NCI-H2081 (cell line): ENCODE results near the gene FRZB.

Source experiments
- DNase-seq, 2 experiments: peaks; one replicate each; lab custom pipeline; 2025; lab: John Stamatoyannopoulos, UW

FRZB gene

DNA sequence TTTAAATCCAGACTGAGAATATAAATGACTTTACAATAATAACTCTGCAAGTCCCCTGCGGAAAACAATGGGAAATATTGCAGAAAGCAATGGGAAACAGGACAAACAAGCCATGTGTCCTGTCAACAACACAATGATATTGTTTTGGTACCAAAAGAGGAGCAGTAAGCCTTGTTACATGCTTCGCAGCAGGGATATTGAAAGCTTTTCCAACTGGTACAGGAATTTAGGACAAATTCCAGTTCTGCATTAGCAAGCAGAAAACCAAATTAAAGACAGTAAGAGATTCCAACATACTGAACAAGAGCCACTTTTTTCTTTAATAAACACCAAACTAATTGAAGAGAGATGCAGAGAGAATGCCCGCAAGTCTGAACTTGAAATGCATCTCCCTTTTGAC, 30.0 kb downstream of the FRZB start:
- no peak for DNase-seq

DNA sequence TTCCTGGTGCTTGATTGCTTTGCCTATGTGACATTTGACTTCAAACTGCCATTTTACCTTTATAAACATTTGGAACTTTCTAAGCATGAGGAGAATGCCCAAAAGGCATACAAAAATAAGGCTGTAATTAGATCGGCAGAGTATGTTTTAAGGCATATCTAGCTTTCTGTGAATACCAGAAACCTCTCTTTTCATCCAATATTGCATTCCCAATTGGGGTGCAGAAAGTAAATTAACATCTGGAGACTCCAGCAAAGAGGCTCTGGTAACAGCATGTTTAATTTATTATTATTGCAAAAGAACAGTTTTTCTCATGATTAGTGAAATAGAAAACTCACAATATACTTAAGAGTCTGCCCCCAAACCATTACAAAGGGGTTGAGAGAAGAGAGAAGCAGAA, 32.1 kb downstream of the FRZB start:
- DNase-seq = no peak

DNA sequence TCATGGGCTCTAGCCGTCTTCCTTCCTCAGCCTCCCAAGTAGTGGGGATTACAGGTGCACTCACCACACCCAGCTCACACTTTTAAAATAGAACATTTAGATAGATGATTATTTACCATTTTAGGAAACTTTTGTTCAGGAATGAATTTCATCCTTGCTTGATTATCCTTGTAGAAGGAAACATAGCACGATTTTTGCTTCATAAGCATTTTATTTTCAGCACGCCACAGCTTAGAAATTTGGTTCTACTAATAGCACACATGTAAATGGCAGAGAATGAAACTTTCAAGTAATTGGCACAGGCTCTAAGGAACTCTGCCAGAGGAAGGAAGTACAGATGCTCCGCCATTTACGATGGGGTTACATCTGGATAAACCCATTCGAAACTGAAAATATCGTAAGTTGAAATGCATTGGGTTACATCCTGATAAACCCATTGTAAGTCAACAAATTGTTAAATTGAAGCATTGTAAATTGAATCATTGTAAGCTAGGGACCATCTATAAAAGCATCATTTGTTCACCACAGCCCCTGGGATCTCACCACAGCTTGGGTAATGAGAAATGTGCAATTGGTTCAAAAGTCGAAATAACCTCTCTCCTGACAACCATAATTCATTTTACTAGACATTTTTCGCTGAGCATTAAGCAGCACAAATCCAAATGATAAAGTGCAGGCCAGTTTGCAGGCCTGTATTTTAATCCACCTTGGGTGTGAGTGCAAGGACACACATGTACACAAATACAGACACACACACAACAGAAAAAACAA, 33.2 kb downstream of the FRZB start:
- DNase-seq = no peak

DNA sequence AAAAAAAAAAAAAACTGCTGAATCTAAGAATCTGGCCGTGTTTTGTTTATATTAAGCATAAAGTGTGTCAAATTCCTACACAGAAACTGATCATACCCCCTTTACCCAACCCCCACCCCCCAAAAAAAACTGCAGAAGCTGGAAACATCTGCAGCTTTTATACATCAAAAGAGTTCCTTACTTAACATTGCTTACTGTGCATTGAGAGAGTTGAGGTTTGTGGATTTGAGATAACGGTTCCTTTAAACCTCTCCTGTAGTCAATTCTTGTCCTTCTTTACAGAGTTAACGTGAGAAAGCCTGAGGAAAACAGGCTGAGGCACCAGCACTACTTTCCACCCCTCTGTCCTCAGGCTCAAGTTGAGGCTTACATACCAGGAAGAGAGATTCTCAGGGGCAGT, 34.5 kb downstream of the FRZB start:
- no peak for DNase-seq

DNA sequence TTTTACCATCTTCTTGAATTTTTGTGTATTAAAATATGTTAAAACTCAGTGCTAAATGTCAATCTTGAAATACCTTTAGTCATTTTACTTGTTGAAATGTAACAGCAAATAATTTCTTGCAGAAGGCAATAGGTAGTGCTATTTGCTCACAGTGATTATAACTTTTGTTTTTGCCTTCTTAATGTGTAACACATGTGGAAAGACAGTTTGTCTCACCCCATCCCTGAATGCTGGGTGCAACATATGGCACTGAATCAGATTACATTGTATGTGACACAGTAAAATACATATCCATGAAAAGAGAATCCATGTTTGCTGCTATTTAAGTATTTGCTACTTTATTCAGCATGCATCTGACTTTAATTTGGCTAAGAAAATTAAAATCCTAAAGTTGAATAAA, 35.3 kb downstream of the FRZB start:
- no peak for DNase-seq

DNA sequence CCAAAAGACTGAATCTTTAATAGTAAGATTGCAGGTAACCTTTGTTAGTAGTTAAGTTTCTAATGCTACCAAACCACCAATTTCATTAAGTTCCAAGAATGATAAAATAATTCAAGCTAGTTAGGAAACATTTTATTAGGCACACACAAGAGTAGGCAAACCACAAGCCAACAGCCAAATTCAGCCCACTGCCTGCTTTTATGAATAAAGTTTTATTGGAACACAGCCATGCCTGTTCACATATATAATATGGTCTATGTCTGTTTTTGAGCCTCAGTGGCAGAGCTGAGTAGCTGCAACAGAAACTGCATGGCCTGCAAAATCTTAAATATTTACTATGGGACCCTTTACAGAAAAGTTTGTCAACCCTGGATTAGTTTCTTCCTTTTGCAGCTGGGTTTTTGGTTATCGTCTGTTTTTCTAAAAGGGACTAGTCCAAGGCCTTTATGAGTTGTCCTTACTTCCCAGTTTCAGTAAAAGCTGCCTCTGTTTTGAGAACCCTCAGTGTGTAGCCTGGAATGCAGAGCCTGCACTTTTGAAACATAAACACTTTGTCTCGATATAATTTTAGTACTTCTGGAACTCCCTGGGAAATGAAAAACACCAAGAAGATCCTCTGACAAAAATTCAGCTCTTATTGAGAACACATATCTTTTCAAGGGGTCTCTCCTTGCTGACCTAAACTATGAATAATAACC, 39.1 kb downstream of the FRZB start:
- DNase-seq = no peak

DNA sequence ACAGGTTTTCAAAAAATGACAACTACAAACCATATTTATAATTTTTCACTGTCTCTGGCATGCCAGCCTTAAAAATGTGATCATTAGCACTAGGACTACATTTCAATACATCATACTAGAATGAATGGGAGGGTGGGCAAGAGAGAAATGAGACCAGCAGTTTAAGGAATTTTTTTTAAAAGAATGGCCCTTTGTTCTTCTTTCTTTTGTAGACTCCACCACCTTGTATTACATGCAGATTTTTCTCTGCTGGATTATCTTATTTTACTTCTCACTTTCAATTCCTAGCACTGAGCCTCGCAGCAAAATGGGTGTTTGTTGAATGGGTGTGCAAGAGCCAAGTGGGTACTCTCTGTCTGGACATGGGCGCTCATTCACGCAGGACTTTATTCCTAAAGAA, 39.9 kb downstream of the FRZB start:
- no peak for DNase-seq

DNA sequence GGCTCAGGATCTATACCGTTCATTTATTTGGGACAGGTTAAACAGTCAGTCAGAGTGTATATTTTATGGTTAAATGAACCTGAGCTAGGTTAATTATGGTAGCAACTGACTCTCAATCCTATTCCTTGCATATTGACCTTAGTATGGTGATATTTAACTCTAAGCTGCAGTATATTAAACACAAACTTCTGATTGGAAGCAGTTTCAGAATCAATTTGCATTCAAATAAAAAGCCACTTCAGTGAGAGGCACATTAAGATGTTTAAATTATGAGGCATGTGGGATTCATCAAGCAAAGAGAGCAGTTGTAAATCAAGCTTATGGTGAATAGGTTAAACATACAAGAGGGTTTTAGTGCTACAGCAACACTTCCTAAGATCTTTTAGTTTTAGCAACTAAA, 40.4 kb downstream of the FRZB start:
- DNase-seq = peak in 1 of 2 experiments; percentile 12

DNA sequence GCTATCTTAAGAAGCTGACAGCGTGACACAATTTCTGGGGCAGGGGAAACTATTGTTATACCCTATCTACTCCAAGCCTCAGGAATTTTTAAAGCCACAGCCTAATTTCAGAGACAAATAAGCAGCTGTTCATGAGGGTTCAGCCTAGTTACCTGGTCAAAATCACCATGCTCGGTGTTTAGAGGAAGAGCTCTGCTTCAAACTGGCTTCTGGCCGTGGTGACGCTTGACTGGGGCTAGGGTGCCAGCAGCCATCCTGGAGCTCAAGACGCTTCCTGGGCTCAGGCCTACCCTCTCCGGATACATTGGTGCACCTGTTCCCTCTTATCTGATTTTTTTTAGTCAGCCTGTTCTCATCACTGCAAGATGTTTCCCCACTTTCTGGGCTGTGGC, 41.7 kb downstream of the FRZB start:
- DNase-seq = peak; percentile 14 to 70

DNA sequence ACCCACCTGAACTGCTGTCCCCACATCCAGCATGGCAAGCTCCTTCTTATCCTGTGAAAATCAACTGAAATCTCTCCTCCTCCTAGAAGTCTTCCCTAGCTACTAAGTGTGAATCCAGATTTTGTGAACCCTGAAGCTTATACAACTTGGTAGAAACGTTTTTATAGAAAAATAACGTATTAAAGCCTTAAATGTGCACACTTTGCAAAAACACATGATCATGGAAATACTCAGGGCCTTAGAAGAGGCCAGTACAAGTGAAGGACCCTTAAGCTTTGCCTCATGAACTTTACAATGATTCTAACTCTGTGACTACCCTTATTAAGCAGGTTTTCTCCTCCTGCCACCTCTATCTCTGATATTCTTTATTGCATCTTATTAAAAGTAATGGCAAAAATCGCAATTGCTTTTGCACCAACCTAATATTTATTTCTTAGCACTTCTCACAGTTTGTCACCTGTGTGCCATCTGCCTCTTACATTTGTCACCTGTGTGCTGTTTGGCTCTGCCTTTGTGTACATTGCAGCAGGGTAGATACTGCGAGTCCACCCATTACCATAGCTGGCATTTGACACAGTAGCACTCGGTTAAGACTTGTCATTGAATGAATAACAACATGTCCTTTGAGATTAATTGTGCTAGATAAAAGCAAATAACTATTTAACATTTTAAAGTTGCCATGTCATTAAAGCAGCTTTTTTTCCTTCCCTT, 42.2 kb downstream of the FRZB start:
- peak; percentile 31 to 84 for DNase-seq

DNA sequence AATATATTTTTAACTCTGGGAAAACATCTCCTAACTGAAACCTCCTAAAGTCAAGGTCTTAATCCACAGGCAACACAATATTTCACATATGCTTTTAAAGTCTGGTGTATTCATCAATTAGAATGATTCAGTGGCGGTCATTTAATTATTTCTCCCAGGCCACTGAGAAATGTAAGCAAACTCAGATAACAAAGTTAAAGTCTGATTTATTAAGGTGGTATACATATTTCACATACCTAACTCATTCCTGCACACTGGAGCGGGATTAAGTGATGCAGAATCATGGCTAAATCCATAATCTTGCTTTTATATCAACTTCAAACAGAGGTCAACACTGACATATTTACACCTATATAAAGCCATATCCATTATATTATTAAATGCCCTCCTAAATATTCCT, 43.7 kb downstream of the FRZB start:
- DNase-seq = no peak

DNA sequence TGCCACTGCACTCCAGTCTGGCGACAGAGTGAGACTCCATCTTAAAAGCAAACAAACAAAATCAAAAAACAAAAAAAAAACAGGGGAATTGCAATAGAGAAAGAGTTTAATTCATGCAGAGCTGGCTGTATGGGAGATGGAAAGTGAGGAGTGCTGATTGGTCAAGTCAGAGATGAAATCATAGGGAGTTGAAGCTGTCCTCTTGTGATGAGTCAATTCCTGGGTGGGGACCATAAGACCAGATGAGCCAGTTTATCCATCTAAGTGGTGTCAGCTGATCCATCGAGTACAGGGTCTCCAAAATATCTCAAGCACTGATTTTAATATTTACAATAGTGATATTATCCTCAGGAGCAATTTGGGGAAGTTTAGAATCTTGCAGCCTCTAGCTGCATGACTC, 45.3 kb downstream of the FRZB start:
- no peak for DNase-seq

DNA sequence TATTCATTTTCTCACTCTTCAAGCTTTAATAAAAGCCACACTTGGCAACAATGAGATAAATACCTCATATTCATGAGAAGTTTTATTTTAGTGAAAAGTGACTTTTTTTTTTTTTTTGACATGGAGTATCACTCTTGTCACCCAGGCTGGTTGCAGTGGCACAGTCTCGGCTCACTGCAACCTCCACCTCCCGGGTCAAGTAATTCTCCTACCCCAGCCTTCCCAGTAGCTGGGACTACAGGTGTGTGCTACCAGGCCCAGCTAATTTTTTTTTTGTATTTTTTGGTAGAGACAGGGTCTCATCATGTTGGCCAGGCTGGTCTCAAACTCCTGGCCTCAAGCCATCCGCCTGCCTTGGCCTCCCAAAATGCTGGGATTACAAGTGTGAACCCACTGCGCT, 47.0 kb downstream of the FRZB start:
- DNase-seq = no peak

DNA sequence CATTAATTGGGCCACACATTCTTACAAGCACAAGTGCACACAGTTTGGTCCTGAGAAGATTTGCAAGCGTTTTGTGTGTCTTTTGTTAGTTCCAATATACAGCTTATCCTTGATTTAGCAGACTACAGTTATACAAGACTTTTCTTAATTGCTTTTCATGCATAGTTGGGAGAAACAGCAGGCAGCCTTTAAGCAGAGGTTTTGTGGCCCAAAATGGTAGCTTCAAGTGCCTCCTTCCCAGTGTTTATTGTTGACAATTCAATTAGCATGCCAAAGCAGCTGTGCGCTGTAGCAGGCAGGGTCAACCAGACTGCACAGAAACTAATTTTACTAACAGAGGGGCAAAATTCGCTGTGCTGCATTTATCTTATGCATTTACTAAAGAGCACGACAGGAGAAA, 47.5 kb downstream of the FRZB start:
- DNase-seq = peak; percentile 10 to 77

DNA sequence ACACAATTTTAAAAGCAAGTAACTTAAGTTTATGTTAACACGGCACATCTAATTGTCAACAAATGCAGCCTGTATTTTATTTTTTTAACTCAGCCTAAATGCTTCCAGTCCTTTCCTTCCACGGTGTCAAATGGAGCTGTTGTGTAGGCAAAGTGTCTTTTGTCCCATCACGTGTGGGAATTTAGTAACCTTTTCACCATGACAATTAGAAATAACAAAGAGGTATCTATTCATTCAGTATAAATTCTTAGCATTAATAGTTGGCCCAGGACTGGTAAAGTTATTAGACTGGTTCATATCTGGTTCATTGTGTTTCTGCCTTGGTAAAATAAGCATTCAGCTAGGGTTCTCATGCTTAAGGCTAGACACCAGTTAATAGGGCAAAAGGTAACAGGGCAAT, 47.9 kb downstream of the FRZB start:
- no peak for DNase-seq

DNA sequence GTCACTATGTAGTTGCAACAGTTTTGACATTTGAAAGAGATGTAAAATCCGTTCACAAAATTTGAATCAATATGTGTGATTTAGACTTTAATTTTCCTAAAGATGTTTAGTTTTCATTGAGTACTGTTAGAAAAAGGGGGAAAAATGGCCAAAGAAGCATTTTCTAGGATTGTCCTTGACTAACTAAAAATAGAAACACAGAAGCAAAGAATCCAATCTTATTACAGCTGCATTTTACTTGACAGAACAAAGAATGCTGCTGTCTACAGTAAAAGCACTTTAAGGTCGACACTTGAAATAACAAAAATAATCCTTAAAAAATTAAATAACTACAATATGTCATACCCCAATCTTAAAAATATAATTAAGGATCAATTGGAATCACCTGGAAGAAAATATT, 48.9 kb downstream of the FRZB start:
- DNase-seq = no peak

DNA sequence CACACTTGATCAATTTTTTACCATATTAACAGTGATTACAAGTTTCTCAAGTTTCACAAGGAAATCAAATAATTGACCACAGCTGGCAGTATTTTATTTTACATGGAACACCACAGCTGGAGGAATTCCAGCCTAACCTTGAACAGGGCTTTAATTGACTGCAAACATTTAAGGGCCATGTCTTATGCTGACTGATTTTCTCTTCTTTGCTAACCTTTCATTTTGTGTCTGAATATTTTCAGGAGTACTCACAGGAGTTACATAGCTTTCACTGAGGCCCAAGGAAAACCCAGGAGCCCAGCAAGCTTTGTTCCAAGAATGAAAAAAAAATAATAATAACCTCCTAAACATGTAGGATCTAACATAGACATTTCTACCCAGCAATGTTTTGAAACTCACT, 49.6 kb downstream of the FRZB start:
- DNase-seq = no peak

DNA sequence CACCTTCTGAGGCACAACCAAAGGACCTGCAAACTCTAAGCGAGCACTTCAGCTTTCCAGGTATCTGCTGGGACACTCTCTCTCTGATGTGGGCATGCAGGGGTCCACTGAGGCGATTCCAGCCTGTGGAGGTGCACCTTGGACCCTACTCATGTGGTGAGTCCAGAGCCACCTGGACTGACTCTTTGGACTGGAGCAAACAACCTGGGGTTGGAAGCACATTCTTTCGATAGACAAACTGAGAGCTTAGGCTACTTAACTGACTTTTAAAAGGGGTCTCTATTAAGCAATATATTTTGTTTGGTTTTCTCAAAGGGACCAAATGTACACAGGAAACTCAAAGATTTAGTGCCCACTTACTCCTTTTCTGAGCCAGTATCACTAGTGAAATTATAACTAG, 51.6 kb downstream of the FRZB start:
- DNase-seq = no peak

DNA sequence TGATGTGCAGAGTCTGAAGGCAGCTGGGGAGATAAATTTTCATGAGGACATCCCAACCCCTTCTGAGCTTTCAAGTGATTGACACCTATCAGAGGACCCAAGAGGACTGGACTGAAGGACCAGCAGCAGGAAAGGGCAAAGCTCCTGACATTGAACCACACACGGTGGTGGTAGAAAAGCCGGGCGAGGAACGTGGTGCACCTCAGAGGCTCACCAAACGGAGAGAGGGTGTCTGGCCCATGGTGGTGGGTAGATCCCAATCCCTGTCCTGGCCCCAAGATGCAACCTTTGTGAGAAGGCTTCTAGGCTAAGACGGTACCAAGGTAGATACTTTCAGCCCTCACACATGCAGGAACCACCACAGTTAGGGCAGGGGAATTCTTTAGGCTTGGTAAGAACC, 52.1 kb downstream of the FRZB start:
- DNase-seq = no peak

DNA sequence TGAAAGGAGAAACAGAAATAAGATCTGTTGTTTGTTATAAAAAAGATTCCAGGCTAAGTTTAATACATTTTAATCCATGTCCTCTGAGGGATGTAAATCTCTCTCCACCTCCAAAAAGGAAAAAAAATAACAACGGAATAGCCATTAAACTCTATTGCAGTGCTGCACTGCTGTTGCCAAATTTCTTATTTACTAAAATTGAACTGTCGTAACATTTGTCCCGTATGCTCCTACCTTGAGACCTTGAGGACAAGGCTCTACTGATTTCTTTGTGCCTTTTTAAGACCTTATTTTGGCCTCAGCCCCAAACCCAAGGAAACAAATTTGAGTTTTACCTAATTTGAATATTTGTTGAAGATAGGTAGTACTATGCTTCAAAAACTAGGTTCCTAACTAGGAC, 56.4 kb downstream of the FRZB start:
- DNase-seq = no peak

DNA sequence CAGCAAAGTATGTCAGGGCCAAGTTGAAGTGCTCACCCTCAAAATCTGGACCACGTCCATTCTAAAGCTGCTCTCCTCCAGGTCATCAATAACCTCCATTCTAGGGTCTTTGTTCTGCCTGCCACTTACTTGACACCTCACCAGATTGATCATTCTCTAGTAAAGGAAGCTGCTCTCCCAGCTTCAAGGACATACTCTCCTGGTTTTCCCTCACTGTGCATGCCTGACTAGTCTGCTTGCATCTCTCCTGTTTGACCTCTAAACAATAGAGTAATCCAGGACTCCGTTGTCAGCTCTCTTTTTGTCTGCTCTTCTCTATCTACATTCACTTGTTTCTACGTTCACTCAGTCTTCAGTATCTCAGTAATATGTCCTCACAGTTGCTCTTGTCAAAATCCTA, 59.1 kb downstream of the FRZB start:
- DNase-seq = no peak

DNA sequence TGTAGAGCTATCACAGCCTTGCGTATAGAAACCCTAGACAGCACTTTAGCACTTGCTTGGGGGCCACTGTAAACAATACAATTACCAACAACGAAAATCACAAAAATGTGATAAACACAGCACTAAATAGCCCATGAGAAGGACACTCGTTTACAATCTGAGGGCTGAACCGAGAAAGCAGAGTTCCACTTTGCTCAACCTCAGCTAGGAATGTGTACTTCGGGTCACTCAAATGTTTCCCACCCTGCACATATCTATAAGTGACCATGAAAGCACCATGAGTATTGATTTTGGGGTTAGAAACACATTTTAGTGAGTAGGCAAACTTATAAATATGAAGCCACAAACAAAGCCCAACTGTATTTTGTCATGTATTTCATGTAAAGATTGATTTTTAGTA, 62.3 kb downstream of the FRZB start:
- DNase-seq = no peak

DNA sequence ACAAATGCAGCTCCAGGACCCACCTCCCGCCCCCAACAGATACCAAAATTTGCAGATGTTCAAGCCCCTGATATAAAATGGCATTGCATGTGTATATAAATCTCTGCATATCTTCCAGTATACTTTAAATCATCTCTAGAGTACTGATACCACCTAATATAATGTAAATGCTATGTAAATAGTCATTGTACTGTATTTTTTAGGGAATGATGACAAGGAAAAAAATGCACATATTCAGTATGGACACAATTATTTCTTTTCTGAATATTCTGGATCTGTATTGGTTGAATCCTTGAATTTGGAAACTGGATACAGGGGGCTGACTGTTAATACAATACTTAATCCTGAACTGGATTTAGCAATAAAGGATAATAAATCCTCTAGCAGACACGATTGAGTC, 67.7 kb downstream of the FRZB start:
- DNase-seq = no peak
